GM18870 (cell line): Measurements from ENCODE around the gene SLC27A4.
A peak's percentile ranks its signal among the peaks of the same experiment; 100 is the strongest.

Experiments
- ATAC-seq: cut with Tn5 transposase; IDR thresholded peaks from one replicate; pipeline ENCODE4 v1.9.1; 2021; ENCODE audit warnings: moderate library complexity; ENCODE audit not compliant: unreplicated experiment

The SLC27A4 gene

DNA sequence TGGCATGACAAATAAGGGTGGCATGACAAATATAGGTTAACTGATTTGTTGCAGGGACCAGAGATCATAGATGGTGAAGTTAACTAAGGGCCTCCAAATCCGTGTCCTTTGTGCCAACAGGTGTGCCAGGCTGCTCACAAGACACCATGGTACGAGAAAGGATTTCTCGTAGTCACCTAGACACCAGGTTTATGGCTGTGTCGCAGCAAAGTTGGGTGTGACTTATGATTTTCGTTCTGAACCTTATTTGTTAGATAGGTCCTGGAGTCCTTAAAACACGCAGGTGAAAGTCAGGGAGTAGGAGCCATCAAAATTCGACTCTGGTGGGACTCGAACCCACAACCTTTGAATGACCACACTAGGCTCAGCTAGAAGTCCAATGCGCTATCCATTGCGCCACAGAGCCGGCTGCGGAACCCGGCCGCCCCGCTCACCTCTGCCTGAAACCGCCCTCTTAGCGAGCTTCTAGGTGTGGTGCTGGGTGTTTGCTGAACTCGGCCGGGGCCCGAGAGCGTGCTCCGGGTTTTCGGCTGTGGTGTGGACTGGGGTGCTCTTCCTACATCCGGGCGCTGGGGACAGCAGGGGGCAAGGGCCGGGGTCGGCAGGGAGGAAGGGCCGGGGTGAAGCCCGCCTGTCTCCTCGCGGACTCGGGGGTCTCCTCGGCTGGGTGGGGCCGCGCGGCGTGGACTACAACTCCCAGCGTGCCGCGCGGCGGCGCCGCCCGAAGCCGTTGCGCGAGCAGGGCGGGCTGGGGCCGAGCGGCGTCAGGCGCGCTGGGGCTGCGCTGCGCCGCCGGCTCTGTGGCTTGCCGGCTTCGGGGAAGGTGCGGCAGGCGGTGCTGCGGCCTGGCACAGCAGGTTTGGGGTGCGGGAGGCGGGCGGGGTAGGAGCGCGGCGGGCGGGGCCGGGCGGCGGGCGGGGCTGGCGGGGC is at the start of gene SLC27A4:
SLC27A4 (plus strand) TSS at position 767 of the 930 bp plus-strand sequence. CDS start 2,606 bp downstream, outside the sequence.
- no peak for ATAC-seq

- ATAC-seq: no peak
Measured at GRCh38 chr9:128292009-128292408, 48.3 kb upstream of the SLC27A4 start.

DNA sequence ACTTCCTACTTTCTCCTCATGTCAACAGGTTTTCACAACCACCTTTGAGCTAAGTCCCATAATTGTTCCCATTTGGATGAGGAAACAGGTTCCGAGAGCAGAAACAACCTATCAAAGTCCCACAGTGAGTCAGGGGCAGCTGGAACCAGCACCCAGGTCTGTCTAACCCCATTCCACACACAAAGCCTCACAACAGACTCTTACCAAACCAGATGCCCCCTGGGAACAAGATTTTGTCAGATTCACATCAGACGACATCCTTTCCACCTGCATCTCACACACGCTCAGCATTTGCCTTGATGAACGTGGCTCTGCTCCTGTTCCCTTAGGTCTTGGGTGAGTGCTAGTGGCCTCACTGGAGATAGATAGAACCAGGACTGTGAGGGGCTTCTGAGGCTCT is 47.2 kb upstream of the SLC27A4 start:
- ATAC-seq: no peak

DNA sequence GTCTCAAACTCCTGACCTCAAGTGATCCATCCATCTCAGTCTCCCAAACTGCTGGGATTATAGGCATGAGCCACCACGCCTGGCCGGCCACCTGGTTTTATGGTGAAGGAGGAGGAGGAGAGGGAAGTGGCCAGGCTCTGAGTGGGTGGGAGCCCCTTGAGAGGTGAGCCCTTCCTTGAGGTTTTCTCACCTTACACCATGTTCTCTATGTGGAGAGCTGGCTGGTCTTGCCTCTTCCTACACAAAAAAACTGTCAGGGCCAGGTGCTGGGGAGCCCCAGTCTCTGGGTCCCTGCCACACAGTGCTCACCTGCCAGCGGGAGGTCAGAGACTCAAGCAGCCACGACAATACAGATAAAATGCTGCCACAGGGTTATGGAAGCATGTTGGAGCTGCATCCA is 46.2 kb upstream of the SLC27A4 start:
- no peak for ATAC-seq

GRCh38 chr9:128296340-128297220 is 43.7 kb upstream of the SLC27A4 start:
- ATAC-seq: no peak

DNA sequence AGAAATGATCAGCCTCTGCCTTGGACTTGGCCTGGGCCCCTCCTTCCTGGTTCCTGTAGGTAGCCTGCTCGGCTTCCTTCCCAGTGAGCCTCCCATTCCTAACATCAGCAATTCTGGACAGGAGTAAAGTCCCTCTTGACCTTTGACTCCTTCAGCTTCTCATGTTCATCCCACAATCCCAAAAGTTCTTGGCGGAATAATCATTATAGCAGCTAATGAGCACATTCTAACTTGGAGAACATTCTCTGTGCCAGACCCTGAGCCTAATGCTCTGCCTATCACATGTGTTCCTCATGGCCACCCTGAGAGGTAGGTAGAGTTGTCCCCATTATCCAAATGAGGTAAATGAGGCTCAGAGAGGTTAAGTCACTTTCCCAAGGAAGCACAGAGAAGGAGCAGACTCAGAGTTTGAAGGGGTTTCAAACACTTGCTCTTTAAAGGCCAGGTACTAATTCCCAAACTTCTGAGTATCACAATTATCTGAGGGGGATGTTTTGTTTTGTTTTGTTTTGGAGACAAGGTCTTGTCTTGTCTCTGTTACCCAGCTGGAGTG is 43.0 kb upstream of the SLC27A4 start:
- no peak for ATAC-seq

GRCh38 chr9:128298535-128299482 is 41.5 kb upstream of the SLC27A4 start:
- no peak for ATAC-seq

DNA sequence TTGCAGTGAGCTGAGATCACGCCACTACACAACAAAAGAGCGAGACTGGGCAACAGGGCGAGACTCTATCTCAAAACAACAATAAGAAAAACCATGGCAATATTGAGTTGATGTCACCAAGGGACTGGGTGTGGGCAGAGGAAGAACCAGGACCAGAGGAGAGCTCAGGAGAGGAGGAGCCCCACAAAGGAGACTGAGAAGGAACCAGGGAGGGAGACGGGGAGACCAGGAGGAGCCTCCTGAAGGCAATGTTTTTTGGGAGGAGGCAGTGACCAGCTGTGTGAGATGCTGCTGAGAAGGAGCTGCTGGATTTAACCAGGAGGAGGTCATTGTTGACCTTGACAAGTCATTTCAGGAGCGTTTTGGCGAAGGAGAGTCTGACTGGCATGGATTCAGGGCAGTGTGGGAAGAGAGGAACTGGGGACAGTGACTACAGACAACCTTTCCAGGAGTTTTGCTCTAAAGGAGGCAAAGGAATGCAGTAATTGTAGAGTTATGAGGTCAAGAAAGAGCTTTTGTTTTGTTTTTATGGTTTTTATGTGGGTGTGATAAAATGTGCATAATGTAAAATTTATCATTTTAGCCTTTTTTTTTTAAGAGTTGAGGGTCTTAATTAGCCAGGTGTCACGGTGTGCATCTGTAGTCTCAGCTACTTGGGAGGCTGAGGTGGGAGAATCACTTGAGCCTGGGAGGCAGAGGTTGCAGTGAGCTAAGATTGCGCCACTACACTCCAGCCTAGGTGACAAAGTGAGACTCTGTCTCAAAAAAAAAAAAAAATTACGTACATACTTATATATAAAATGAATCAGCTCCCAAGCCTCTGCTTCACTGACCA is 36.0 kb upstream of the SLC27A4 start:
- ATAC-seq: no peak

DNA sequence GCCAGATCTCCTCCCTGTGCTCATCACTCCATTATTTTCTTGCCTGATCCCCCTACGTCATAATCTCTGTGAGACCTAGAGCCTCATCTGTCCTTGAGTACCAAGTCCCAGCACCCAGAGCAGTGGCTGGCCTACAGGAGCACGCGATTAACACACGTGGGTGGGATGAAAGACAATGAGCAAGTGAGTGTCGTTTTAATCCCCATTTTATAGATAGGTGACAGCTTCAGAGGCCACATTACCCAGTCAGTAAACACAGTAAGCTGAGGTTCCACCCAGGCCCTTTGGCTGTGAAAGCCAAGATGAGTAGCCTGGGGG is 35.4 kb upstream of the SLC27A4 start:
- ATAC-seq: no peak

DNA sequence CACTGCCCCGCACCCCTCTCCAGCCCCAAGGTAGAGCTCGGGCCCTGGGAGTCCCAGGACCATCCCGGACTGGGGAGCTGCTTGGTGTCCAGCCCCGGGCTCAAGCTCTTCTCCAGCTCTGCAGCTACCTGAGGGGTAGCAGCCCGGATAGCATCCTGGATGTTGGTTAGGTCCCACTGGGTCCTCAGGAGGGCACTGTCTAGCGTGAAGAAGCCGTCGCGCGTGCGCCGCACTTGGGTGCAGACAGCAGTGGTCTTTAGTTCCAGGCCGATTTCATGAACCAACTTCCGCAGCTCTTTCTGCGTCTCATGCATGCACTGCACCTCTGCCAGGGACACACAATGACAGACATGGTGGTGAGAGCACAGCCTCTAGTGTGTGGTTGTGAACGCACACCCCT is 30.8 kb upstream of the SLC27A4 start:
- ATAC-seq: no peak

- ATAC-seq: no peak
Measured at GRCh38 chr9:128310461-128310860, 29.9 kb upstream of the SLC27A4 start.

DNA sequence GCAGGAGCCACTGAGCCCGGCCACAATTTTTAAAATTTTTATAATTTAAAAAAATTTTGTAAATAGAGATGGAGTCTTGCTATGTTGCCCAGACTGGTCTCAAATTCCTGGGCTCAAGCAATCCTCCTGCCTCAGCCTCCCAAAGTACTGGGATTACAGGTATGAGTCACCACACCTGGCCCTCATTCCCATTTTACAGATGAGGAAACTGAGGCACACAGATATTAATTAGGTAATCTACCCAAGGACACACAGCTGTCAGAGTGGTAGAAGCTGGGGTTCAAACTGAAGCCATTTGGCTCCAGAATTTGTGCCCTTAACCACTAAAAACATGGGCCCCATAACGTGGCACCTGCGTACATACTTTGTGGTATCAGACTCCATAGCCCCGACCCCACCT is 25.6 kb upstream of the SLC27A4 start:
- ATAC-seq: no peak

GRCh38 chr9:128316421-128316820 is 23.9 kb upstream of the SLC27A4 start:
- ATAC-seq: no peak

DNA sequence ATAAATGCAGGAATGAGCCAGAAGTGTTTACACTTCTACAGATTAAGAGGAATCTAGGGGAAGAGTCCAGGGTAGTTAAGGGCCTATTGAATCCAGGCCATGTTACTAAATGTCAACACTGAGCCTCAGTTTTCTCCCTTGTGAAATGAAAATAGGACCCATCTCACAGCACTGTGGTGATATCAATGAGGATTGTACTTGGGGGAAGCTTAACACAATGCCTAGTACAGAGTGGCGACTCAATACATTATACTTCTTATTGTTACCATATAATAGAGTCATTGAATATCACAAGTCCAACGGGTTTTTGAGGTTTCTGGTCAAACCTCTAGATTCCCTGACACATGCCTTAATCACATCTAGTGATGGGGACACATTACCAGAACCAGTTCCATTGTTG is 22.7 kb upstream of the SLC27A4 start:
- no peak for ATAC-seq

DNA sequence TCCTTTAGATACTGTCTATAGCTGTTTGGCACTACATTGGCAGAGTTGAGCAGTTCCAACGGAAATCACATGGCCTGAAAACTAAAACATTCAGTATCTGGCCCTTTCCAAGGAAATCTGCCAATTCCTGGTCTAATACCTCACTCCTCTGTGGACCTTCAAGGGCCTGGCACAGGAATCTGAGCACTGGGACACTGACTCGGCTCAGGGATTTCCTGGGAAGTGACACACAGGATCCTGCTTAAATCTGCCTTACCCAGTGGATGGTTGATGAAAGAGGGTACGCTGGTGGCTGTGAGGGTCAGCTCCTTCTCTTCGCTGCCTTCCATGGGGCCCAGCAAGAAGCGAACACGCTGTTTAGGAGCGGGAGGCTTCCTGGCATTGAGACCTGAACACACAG is 19.0 kb upstream of the SLC27A4 start:
- ATAC-seq: no peak

- no peak for ATAC-seq
Measured at GRCh38 chr9:128321879-128322403, 18.4 kb upstream of the SLC27A4 start.

DNA sequence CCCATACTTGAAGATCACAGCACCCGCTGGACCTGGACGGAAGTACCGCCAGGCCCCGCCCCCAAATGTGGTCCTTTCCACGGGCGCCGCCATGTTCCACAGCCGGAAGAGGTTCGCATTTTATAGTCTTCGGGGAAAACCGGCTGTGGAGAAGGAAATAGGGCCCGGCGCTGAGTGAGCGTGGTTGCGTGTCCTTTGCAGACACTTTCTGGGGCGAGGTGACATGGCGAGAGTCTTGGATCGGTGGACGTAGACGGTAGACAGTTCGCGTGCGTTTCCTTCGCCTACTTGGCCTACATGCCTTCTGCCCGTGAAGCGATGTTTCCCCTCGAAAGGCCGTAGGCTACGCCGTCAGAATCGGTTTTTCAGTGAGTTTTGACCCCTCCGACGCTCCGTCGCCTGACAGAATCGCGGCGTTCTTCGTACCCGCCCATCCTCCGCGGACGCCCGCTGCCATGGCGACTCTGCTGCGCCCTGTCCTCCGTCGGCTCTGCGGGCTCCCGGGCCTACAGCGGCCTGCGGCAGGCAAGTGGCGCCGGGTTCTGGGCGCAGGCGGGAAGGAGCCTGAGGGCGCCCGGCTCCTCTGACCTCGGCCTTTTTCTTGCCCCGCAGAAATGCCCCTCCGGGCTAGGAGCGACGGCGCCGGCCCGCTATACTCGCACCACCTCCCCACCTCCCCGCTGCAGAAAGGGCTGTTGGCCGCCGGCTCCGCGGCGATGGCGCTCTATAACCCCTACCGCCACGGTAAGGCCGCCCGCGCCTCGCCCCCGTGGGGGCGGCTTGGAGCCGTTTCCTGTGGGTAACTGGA is 17.7 kb upstream of the SLC27A4 start, which contains the start of the genes COQ4 and TRUB2:
COQ4 (plus strand) TSS at position 436 of the 808 bp plus-strand sequence; CDS start at position 456, 20 bp downstream.
TRUB2 (minus strand) TSS at position 44 of the 808 bp plus-strand sequence; CDS start at position 5, 39 bp downstream.
- peak; percentile 69 for ATAC-seq

GRCh38 chr9:128323212-128323730 is 17.1 kb upstream of the SLC27A4 start:
- ATAC-seq: no peak
